ENCODE results near the gene APOC4. TPM values are rescaled to one million over a fixed set of nuclear protein-coding genes. Genes with fewer than 3 reads are reported as not detected.
"Not testable (repeated sequence)": the region's sequence is repeated elsewhere in the genome, so short reads cannot be mapped to it uniquely, and the experiment has no call there.

APOC4 gene
- total RNA-seq, 1 donor from 2014 or later, result not detected

DNA sequence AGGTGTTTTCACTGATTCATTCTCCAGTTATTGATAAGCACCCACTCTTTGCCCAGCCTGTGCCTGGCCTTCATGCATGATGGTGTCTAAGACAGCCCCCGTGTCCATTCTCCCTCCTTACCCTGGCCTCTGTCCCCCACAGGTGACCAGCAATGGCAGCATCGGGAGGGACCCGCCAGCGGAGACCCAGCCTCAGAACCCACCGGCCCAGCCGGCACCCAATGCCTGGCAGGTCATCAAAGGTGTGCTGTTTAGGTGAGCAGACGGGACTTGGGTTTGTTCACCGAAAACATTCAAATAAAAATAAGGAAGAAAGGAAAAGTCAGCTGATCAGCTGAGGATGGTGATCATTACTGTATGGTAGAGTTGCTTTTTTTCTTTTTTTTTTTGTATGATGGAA, 19.8 kb downstream of the APOC4 start:
- no peak overlapping the region for H3K4me3 ChIP-seq (ENCODE audit: low read depth, low read length)
- no peak for DNase-seq (ENCODE audit: low read depth)
- TF ChIP-seq, protein P1, sequence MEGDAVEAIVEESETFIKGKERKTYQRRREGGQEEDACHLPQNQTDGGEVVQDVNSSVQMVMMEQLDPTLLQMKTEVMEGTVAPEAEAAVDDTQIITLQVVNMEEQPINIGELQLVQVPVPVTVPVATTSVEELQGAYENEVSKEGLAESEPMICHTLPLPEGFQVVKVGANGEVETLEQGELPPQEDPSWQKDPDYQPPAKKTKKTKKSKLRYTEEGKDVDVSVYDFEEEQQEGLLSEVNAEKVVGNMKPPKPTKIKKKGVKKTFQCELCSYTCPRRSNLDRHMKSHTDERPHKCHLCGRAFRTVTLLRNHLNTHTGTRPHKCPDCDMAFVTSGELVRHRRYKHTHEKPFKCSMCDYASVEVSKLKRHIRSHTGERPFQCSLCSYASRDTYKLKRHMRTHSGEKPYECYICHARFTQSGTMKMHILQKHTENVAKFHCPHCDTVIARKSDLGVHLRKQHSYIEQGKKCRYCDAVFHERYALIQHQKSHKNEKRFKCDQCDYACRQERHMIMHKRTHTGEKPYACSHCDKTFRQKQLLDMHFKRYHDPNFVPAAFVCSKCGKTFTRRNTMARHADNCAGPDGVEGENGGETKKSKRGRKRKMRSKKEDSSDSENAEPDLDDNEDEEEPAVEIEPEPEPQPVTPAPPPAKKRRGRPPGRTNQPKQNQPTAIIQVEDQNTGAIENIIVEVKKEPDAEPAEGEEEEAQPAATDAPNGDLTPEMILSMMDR (conservative IDR thresholded peaks at IDR 0.05; ENCODE audit: low read depth, low read length), result no peak

DNA sequence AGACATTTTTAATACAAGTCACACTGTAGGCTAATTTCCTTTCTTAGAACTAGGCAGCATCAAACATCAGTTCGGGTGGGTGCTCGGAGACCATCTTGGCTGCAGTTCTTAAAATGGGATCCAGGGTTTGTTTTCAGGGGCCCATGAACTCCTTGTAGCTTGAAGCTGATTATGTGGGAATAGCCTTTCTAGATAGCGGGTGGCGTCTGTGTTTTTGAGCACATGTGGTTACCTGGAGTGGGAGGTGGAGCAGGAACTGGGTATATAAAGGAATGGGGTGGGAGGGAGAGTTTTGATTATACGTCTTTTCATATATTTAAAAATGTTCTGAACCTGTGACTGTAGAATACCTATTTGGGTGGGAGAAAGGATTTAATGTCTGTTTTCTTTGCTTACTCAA, 26.1 kb downstream of the APOC4 start:
- TF ChIP-seq, protein P1 (conservative IDR thresholded peaks at IDR 0.05; ENCODE audit: low read depth, low read length), result no peak
- no peak for DNase-seq (ENCODE audit: low read depth)
- no peak overlapping the region for H3K4me3 ChIP-seq (ENCODE audit: low read depth, low read length)

DNA sequence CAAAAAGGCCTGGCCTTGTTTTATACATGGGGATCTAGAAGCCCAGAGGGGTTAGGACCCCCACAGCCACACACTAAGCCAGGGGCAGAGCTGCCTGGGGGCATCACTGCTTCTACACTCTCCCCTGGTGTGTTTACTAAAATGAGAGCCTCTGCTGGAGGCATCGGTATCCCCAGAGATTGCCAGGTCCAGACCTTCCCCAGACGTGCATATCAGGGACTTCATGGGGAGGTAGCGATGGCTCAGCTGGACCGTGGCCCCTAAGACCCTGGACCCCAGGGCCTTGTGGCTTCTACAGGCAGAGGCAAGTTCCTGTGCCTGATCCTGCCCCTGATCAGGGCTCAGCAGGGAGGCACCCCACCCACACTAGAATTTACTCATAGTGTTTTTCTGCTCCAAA, 26.6 kb downstream of the APOC4 start:
- no peak overlapping the region for H3K4me3 ChIP-seq (ENCODE audit: low read depth, low read length)
- TF ChIP-seq, protein P1 (conservative IDR thresholded peaks at IDR 0.05; ENCODE audit: low read depth, low read length), result no peak
- no peak for DNase-seq (ENCODE audit: low read depth)

DNA sequence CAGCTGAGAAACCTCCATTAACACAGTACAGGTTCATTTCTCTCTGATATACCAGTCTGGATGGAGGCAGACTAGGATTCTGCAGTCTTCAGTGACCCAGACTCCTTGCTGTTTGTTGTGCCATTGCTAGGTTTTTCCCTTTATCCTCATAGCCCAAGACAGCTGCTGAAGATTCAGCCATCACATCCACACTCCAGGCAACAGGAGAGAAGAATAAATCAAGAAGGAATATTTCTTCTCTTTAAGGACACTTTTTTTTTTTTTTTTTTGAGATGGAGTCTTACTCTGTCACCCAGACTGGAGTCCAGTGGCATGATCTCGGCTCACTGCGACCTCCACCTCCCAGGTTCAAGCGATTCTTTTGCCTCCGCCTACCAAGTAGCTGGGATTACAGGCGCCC, 27.4 kb downstream of the APOC4 start:
- TF ChIP-seq, protein P1 (conservative IDR thresholded peaks at IDR 0.05; ENCODE audit: low read depth, low read length), result no peak
- DNase-seq (ENCODE audit: low read depth), result no peak
- H3K4me3 ChIP-seq (ENCODE audit: low read depth, low read length), result no peak overlapping the region

DNA sequence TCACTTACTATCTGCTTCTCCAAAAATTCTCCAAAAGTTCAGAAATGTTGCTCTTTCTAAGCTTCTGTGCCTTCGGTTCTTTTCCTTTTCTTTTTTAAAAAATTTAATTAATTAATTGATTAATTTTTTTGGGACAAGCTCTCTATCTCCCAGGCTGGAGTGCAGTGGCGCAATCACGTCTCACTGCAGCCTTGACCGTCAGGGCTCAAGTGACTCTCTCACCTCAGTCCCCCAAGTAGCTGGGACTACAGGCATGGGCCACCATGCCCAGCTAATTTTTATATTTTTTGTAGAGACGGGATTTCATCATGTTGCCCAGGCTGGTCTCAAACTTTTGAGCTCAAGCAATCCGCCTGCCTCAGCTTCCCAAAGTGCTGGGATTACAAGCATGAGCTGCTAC, 29.4 kb downstream of the APOC4 start:
- not testable (repeated sequence) for DNase-seq (ENCODE audit: low read depth); H3K4me3 ChIP-seq (ENCODE audit: low read depth, low read length)

DNA sequence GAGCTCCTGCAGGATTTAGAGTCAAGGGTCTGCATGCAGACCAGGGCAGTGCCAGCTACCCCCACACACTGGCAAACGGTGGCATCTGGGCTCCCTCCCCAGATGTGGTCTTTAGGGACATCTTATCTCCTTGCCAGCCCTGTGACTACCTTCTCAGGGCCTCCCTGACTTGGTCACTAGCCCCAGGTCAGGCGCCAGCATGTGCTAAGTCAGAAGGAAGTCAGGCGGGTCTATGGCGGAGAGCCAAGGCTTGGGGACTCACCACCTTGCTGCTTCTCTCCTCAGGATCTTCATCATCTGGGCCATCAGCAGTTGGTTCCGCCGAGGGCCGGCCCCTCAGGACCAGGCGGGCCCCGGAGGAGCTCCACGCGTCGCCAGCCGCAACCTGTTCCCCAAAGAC, 30.8 kb downstream of the APOC4 start:
- TF ChIP-seq, protein P1 (conservative IDR thresholded peaks at IDR 0.05; ENCODE audit: low read depth, low read length), result no peak
- DNase-seq (ENCODE audit: low read depth), result no peak
- H3K4me3 ChIP-seq (ENCODE audit: low read depth, low read length), result no peak overlapping the region

DNA sequence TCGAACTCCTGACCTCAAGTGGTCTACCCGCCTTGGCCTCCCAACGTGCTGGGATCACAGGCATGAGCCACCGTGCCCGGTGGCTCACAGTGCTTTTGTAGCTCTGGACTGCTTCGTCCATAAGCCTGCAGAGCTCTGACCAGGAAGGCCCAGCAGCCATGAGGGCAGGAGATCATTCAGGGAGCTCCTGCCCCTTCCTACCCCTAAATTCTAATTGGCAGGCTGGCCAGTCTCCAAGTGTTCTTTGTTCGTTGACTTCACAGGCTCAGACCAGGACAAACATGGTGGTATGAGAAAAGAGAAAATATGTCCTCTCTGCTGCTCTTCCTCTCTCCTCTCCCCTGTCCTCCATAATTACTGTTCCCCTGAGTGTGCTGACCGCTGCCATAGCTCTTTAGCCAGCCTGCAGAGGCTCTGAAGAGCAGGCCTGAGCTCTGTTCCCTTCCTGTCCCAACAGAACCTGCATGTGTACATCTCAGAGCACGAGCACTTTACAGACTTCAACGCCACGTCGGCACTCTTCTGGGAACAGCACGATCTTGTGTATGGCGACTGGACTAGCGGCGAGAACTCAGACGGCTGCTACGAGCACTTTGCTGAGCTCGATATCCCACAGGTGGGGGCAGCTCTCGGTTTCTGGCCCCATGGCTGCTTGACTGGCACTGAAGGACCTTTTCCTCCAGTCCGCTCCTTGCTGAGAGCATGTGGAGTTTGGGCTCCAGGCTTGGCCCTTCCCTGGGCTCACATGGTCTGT, 32.1 kb downstream of the APOC4 start:
- DNase-seq (ENCODE audit: low read depth), result no peak
- TF ChIP-seq, protein P1 (conservative IDR thresholded peaks at IDR 0.05; ENCODE audit: low read depth, low read length), result no peak
- no peak overlapping the region for H3K4me3 ChIP-seq (ENCODE audit: low read depth, low read length)

Data from epithelial cell of proximal tubule (primary cell).